ENCODE data around the gene RGS19. TPM values are rescaled to one million over a fixed set of nuclear protein-coding genes. Genes with fewer than 3 reads are reported as not detected.

RGS19 gene
- total RNA-seq, 1 donor from 2014 or later: 26.2 TPM

- H3K36me3 Mint-ChIP-seq (ENCODE audit: low read depth, unreplicated experiment): peaks cover 8% of the 10 kb centered on the region
- no peaks in the 10 kb centered on the region for H3K9me3 Mint-ChIP-seq (ENCODE audit: unreplicated experiment)
- H3K27me3 Mint-ChIP-seq (ENCODE audit: unreplicated experiment): peaks cover 15% of the 10 kb centered on the region
- H3K4me1 Mint-ChIP-seq (ENCODE audit: unreplicated experiment): peaks cover 25% of the 10 kb centered on the region
- no peak overlapping the region for H3K27ac Mint-ChIP-seq (ENCODE audit: unreplicated experiment)
- TF ChIP-seq CTCF (IDR thresholded peaks at IDR 0.05; ENCODE audit: unreplicated experiment): no peak
- H3K4me3 Mint-ChIP-seq (ENCODE audit: unreplicated experiment): peak overlapping the region; percentile 83
- no peak for DNase-seq (ENCODE audit: low spot score)
Measured at GRCh38 chr20:64081624-64081964, 2.3 kb upstream of the RGS19 start.

GRCh38 chr20:64080813-64081623, 1.7 kb upstream of the RGS19 start:
- Mint-ChIP-seq H3K4me3 (ENCODE audit: unreplicated experiment) (peak overlapping the region; percentile 94), H3K27ac (ENCODE audit: unreplicated experiment) (no peak overlapping the region), H3K9me3 (ENCODE audit: unreplicated experiment) (no peaks in the 10 kb centered on the region), H3K27me3 (ENCODE audit: unreplicated experiment) (peaks cover 15% of the 10 kb centered on the region), H3K4me1 (ENCODE audit: unreplicated experiment) (peaks cover 25% of the 10 kb centered on the region), H3K36me3 (ENCODE audit: low read depth, unreplicated experiment) (peaks cover 4% of the 10 kb centered on the region)
- DNase-seq (ENCODE audit: low spot score): no peak
- TF ChIP-seq CTCF (IDR thresholded peaks at IDR 0.05; ENCODE audit: unreplicated experiment): no peak

GRCh38 chr20:64080013-64080812, 895 bp upstream of the RGS19 start, which contains the start of gene OPRL1:
Gene OPRL1 (plus strand): TSS chr20:64080082. CDS start chr20:64092721, 12,639 bp downstream.
- no peak for TF ChIP-seq CTCF (IDR thresholded peaks at IDR 0.05; ENCODE audit: unreplicated experiment)
- Mint-ChIP-seq H3K9me3 (ENCODE audit: unreplicated experiment) (no peaks in the 10 kb centered on the region), H3K4me1 (ENCODE audit: unreplicated experiment) (peaks cover 25% of the 10 kb centered on the region), H3K36me3 (ENCODE audit: low read depth, unreplicated experiment) (peaks cover under 1% of the 10 kb centered on the region), H3K27me3 (ENCODE audit: unreplicated experiment) (peaks cover 15% of the 10 kb centered on the region), H3K27ac (ENCODE audit: unreplicated experiment) (no peak within 1 kb of the TSS), H3K4me3 (ENCODE audit: unreplicated experiment) (peak within 1 kb of the TSS; percentile 94)
- DNase-seq (ENCODE audit: low spot score): no peak

GRCh38 chr20:64078934-64079272, 415 bp downstream of the RGS19 start:
- no peaks in the 10 kb centered on the region for H3K36me3 Mint-ChIP-seq (ENCODE audit: low read depth, unreplicated experiment)
- DNase-seq (ENCODE audit: low spot score): no peak
- no peak overlapping the region for H3K27ac Mint-ChIP-seq (ENCODE audit: unreplicated experiment)
- peaks cover 21% of the 10 kb centered on the region for H3K4me1 Mint-ChIP-seq (ENCODE audit: unreplicated experiment)
- TF ChIP-seq CTCF (IDR thresholded peaks at IDR 0.05; ENCODE audit: unreplicated experiment): no peak
- H3K4me3 Mint-ChIP-seq (ENCODE audit: unreplicated experiment): peak overlapping the region; percentile 85
- H3K27me3 Mint-ChIP-seq (ENCODE audit: unreplicated experiment): peaks cover 12% of the 10 kb centered on the region
- H3K9me3 Mint-ChIP-seq (ENCODE audit: unreplicated experiment): no peaks in the 10 kb centered on the region

Measured in endothelial cell (in vitro differentiated cells).